HUES6 (cell line): ENCODE data around the gene MYH9.
A peak's percentile ranks its signal among the peaks of the same experiment; 100 is the strongest.

Experiments
- H3K27ac ChIP-seq: 2 replicates; pipeline ENCODE4 v1.7.0; 2013; ENCODE audit warnings: low read depth, mild to moderate bottlenecking, low read length, inconsistent platforms
- H3K27me3 ChIP-seq: 2 replicates; pipeline ENCODE4 v1.6.1; 2013; ENCODE audit warnings: low read length; ENCODE audit not compliant: control insufficient read depth, insufficient read depth
- H3K36me3 ChIP-seq: 2 replicates; pipeline ENCODE4 v1.6.1; 2013; ENCODE audit warnings: low read length; ENCODE audit not compliant: control insufficient read depth, insufficient read depth
- H3K4me1 ChIP-seq: 2 replicates; pipeline ENCODE4 v1.6.1; 2013; ENCODE audit warnings: low read length; ENCODE audit not compliant: control insufficient read depth, insufficient read depth
- H3K4me3 ChIP-seq: 2 replicates; pipeline ENCODE4 v1.5.1; 2013; ENCODE audit warnings: low read depth, low read length
- H3K9ac ChIP-seq: one replicate; pipeline ENCODE4 v1.6.1; 2013; ENCODE audit warnings: mild to moderate bottlenecking, low read length
- H3K9me3 ChIP-seq: 2 replicates; pipeline ENCODE4 v1.6.1; 2013; ENCODE audit warnings: low read depth, low read length; ENCODE audit not compliant: control insufficient read depth, insufficient read depth

The MYH9 gene

GRCh38 chr22:36331306-36331911 lies 56.4 kb downstream of the MYH9 start:
- Histone ChIP-seq H3K27ac (peak overlapping the region; percentile 75), H3K9me3 (no peaks in the 10 kb centered on the region), H3K4me3 (no peak overlapping the region; the same call in 1 of the 2 replicates), H3K36me3 (peaks cover 72% of the 10 kb centered on the region), H3K9ac (peak overlapping the region; percentile 82), H3K27me3 (no peaks in the 10 kb centered on the region), H3K4me1 (peaks cover 83% of the 10 kb centered on the region)

GRCh38 chr22:36330655-36331305 lies 57.0 kb downstream of the MYH9 start:
- peak overlapping the region; percentile 75 for H3K27ac ChIP-seq
- H3K9ac ChIP-seq = peak overlapping the region; percentile 82
- peaks cover 76% of the 10 kb centered on the region for H3K4me1 ChIP-seq
- peaks cover 72% of the 10 kb centered on the region for H3K36me3 ChIP-seq
- no peaks in the 10 kb centered on the region for H3K27me3 ChIP-seq
- H3K9me3 ChIP-seq = no peaks in the 10 kb centered on the region
- H3K4me3 ChIP-seq = no peak overlapping the region; the same call in 1 of the 2 replicates

- Histone ChIP-seq H3K9ac (peak overlapping the region; percentile 82), H3K4me1 (peaks cover 70% of the 10 kb centered on the region), H3K4me3 (no peak overlapping the region), H3K27me3 (no peaks in the 10 kb centered on the region), H3K36me3 (peaks cover 73% of the 10 kb centered on the region), H3K9me3 (no peaks in the 10 kb centered on the region), H3K27ac (peak overlapping the region; percentile 75)
These were observed 57.6 kb downstream of the MYH9 start for GRCh38 chr22:36330127-36330526.

GRCh38 chr22:36329254-36330078 lies 58.3 kb downstream of the MYH9 start:
- Histone ChIP-seq H3K4me1 (peaks cover 64% of the 10 kb centered on the region), H3K36me3 (peaks cover 73% of the 10 kb centered on the region), H3K27me3 (no peaks in the 10 kb centered on the region), H3K9me3 (no peaks in the 10 kb centered on the region), H3K4me3 (peak overlapping the region; percentile 30), H3K9ac (peak overlapping the region; percentile 82), H3K27ac (peak overlapping the region; percentile 75)

- Histone ChIP-seq H3K36me3 (peaks cover 76% of the 10 kb centered on the region), H3K27ac (peak overlapping the region; percentile 75), H3K27me3 (no peaks in the 10 kb centered on the region), H3K4me1 (peaks cover 57% of the 10 kb centered on the region), H3K4me3 (peak overlapping the region; percentile 30), H3K9ac (peak overlapping the region; percentile 82), H3K9me3 (no peaks in the 10 kb centered on the region)
These were observed 59.0 kb downstream of the MYH9 start for GRCh38 chr22:36328635-36329253.

- Histone ChIP-seq H3K9me3 (no peaks in the 10 kb centered on the region), H3K36me3 (peaks cover 76% of the 10 kb centered on the region), H3K4me1 (peaks cover 50% of the 10 kb centered on the region), H3K27ac (peak overlapping the region; percentile 75), H3K9ac (peak overlapping the region; percentile 82), H3K27me3 (no peaks in the 10 kb centered on the region), H3K4me3 (no peak overlapping the region)
These were observed 59.7 kb downstream of the MYH9 start for GRCh38 chr22:36327922-36328551.

GRCh38 chr22:36326178-36327161 lies 61.3 kb downstream of the MYH9 start:
- H3K9ac ChIP-seq = no peak overlapping the region
- H3K27me3 ChIP-seq = no peaks in the 10 kb centered on the region
- peaks cover 86% of the 10 kb centered on the region for H3K36me3 ChIP-seq
- H3K27ac ChIP-seq = 0 out of 2 replicates have a peak overlapping the region, but pooled peaks have one; percentile 2
- peaks cover 35% of the 10 kb centered on the region for H3K4me1 ChIP-seq
- no peaks in the 10 kb centered on the region for H3K9me3 ChIP-seq
- no peak overlapping the region for H3K4me3 ChIP-seq

GRCh38 chr22:36325154-36326031 lies 62.4 kb downstream of the MYH9 start:
- peaks cover 90% of the 10 kb centered on the region for H3K36me3 ChIP-seq
- H3K27me3 ChIP-seq = no peaks in the 10 kb centered on the region
- peaks cover 24% of the 10 kb centered on the region for H3K4me1 ChIP-seq
- H3K27ac ChIP-seq = no peak overlapping the region
- H3K9ac ChIP-seq = no peak overlapping the region
- no peak overlapping the region for H3K4me3 ChIP-seq
- H3K9me3 ChIP-seq = no peaks in the 10 kb centered on the region

GRCh38 chr22:36324414-36324813 lies 63.4 kb downstream of the MYH9 start:
- peaks cover 15% of the 10 kb centered on the region for H3K4me1 ChIP-seq
- no peak overlapping the region for H3K9ac ChIP-seq
- no peak overlapping the region for H3K4me3 ChIP-seq
- H3K27ac ChIP-seq = no peak overlapping the region
- no peaks in the 10 kb centered on the region for H3K27me3 ChIP-seq
- H3K36me3 ChIP-seq = peaks cover 93% of the 10 kb centered on the region
- no peaks in the 10 kb centered on the region for H3K9me3 ChIP-seq
